ES-I3 (cell line): ENCODE results near the gene C16orf95.
A peak's percentile ranks its signal among the peaks of the same experiment; 100 is the strongest.

Experiments
- H3K36me3 ChIP-seq: 2 replicates; pipeline ENCODE4 v1.6.1; 2013; ENCODE audit warnings: mild to moderate bottlenecking, low read length, control low read depth, moderate library complexity; ENCODE audit not compliant: insufficient read depth
- H3K4me1 ChIP-seq: 2 replicates; pipeline ENCODE4 v1.6.1; 2013; ENCODE audit warnings: mild to moderate bottlenecking, control low read depth, low read length; ENCODE audit not compliant: insufficient read depth
- H3K9ac ChIP-seq: 2 replicates; pipeline ENCODE4 v1.6.1; 2013; ENCODE audit warnings: low read depth, mild to moderate bottlenecking, low read length, moderate library complexity
- H3K9me3 ChIP-seq: 2 replicates; pipeline ENCODE4 v1.6.1; 2013; ENCODE audit warnings: mild to moderate bottlenecking, low read length, moderate library complexity; ENCODE audit not compliant: control insufficient read depth, insufficient read depth

C16orf95 gene

GRCh38 chr16:87321336-87322107 is 4.3 kb upstream of the C16orf95 start:
- H3K4me1 ChIP-seq = no peaks in the 10 kb centered on the region; the same call in 1 of the 2 replicates
- no peaks in the 10 kb centered on the region for H3K9me3 ChIP-seq
- no peak overlapping the region for H3K9ac ChIP-seq
- H3K36me3 ChIP-seq = no peaks in the 10 kb centered on the region

GRCh38 chr16:87320510-87321227 is 3.5 kb upstream of the C16orf95 start:
- Histone ChIP-seq H3K9me3 (no peaks in the 10 kb centered on the region), H3K4me1 (peaks cover under 1% of the 10 kb centered on the region; the same call in 1 of the 2 replicates), H3K36me3 (no peaks in the 10 kb centered on the region), H3K9ac (no peak overlapping the region)

GRCh38 chr16:87319997-87320491 is 2.9 kb upstream of the C16orf95 start:
- H3K9me3 ChIP-seq = no peaks in the 10 kb centered on the region
- peaks cover 7% of the 10 kb centered on the region; the same call in 1 of the 2 replicates for H3K4me1 ChIP-seq
- no peak overlapping the region for H3K9ac ChIP-seq
- no peaks in the 10 kb centered on the region for H3K36me3 ChIP-seq

- no peaks in the 10 kb centered on the region for H3K36me3 ChIP-seq
- no peaks in the 10 kb centered on the region for H3K9me3 ChIP-seq
- peaks cover 7% of the 10 kb centered on the region; the same call in 1 of the 2 replicates for H3K4me1 ChIP-seq
- no peak overlapping the region for H3K9ac ChIP-seq
Measured at GRCh38 chr16:87319011-87319410, 1.8 kb upstream of the C16orf95 start.

- Histone ChIP-seq H3K9me3 (no peaks in the 10 kb centered on the region), H3K4me1 (peaks cover 7% of the 10 kb centered on the region; the same call in 1 of the 2 replicates), H3K9ac (peak overlapping the region; percentile 92), H3K36me3 (no peaks in the 10 kb centered on the region)
Measured at GRCh38 chr16:87317750-87318644, 805 bp upstream of the C16orf95 start.

GRCh38 chr16:87316450-87316922 is 706 bp downstream of the C16orf95 start:
- Histone ChIP-seq H3K4me1 (peaks cover 7% of the 10 kb centered on the region; the same call in 1 of the 2 replicates), H3K9me3 (no peaks in the 10 kb centered on the region), H3K36me3 (no peaks in the 10 kb centered on the region), H3K9ac (peak overlapping the region; percentile 92; the same call in 1 of the 2 replicates)

- no peaks in the 10 kb centered on the region for H3K36me3 ChIP-seq
- peaks cover 7% of the 10 kb centered on the region; the same call in 1 of the 2 replicates for H3K4me1 ChIP-seq
- no peaks in the 10 kb centered on the region for H3K9me3 ChIP-seq
- no peak overlapping the region for H3K9ac ChIP-seq
Measured at GRCh38 chr16:87314990-87315420, 2.2 kb downstream of the C16orf95 start.

GRCh38 chr16:87312008-87312407 is 5.2 kb downstream of the C16orf95 start:
- no peaks in the 10 kb centered on the region; the same call in 1 of the 2 replicates for H3K36me3 ChIP-seq
- H3K4me1 ChIP-seq = peaks cover 7% of the 10 kb centered on the region; the same call in 1 of the 2 replicates
- H3K9ac ChIP-seq = no peak overlapping the region
- H3K9me3 ChIP-seq = peaks cover 5% of the 10 kb centered on the region

GRCh38 chr16:87311387-87311786 is 5.8 kb downstream of the C16orf95 start:
- Histone ChIP-seq H3K4me1 (peaks cover 7% of the 10 kb centered on the region; the same call in 1 of the 2 replicates), H3K9ac (no peak overlapping the region), H3K36me3 (no peaks in the 10 kb centered on the region; the same call in 1 of the 2 replicates), H3K9me3 (peaks cover 5% of the 10 kb centered on the region)

GRCh38 chr16:87310610-87311009 is 6.6 kb downstream of the C16orf95 start:
- peaks cover 11% of the 10 kb centered on the region; the same call in 1 of the 2 replicates for H3K4me1 ChIP-seq
- H3K9ac ChIP-seq = no peak overlapping the region
- no peaks in the 10 kb centered on the region; the same call in 1 of the 2 replicates for H3K36me3 ChIP-seq
- H3K9me3 ChIP-seq = peaks cover 5% of the 10 kb centered on the region

- H3K36me3 ChIP-seq = no peaks in the 10 kb centered on the region; the same call in 1 of the 2 replicates
- H3K4me1 ChIP-seq = peaks cover 12% of the 10 kb centered on the region; the same call in 1 of the 2 replicates
- no peak overlapping the region for H3K9ac ChIP-seq
- H3K9me3 ChIP-seq = peaks cover 5% of the 10 kb centered on the region
Measured at GRCh38 chr16:87309620-87310525, 7.3 kb downstream of the C16orf95 start.

GRCh38 chr16:87308826-87309225 is 8.4 kb downstream of the C16orf95 start:
- H3K9ac ChIP-seq = no peak overlapping the region
- H3K4me1 ChIP-seq = peaks cover 14% of the 10 kb centered on the region; the same call in 1 of the 2 replicates
- H3K9me3 ChIP-seq = peaks cover 5% of the 10 kb centered on the region
- no peaks in the 10 kb centered on the region; the same call in 1 of the 2 replicates for H3K36me3 ChIP-seq

- peaks cover 5% of the 10 kb centered on the region for H3K9me3 ChIP-seq
- H3K9ac ChIP-seq = no peak overlapping the region
- peaks cover 3% of the 10 kb centered on the region; the same call in 1 of the 2 replicates for H3K36me3 ChIP-seq
- H3K4me1 ChIP-seq = peaks cover 14% of the 10 kb centered on the region; the same call in 1 of the 2 replicates
Measured at GRCh38 chr16:87306516-87306915, 10.7 kb downstream of the C16orf95 start.
